ENCODE measurements around the gene CNN1. TPM values are rescaled to one million over a fixed set of nuclear protein-coding genes. Genes with fewer than 3 reads are reported as not detected.

Gene CNN1
- total and polyA plus RNA-seq, 9 of the 15 experiments (the other 6 are each of a cell fraction or from before 2014, with no cell fraction given): 0.23 to 10.6 (median 5.2) TPM

DNA sequence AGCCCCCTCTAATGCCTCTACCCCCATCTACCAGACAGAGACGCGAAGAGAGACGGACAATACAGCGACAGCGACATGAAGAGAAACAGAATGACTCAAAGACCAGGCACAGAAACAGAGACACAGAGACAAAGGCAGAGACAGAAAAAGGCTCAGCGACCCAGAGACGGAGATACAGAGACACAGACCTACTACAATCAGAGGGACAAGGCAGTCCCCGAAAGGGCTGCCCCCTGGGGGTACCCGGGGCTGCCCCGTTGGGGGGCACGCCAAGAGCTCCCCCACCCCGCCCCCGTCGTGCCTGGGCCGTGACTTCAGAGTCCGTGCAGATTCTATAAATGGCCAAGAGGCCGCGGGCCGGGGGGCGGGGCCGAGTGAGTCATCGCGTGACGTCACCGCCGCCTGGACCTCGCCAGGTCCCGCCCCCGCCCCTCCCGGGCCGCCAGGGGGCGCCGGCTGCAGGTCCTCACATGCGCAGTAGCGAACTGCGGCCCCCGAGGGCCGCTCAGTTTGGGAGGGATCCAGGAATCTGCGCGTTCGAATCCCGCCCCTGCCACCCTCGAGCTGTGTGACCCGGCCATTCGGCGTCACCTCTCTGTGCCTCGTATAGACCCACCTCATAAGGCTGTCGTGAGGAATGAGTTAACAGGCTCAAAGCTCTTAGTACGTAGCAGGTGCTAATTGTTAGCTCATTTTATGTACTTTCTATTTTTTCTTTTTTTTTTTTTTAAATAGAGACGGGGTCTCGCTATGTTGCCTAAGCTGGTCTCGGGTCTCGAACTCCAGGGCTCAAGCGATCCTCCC is 2.7 kb upstream of the CNN1 start (continued):
- TF ChIP-seq, protein P1, sequence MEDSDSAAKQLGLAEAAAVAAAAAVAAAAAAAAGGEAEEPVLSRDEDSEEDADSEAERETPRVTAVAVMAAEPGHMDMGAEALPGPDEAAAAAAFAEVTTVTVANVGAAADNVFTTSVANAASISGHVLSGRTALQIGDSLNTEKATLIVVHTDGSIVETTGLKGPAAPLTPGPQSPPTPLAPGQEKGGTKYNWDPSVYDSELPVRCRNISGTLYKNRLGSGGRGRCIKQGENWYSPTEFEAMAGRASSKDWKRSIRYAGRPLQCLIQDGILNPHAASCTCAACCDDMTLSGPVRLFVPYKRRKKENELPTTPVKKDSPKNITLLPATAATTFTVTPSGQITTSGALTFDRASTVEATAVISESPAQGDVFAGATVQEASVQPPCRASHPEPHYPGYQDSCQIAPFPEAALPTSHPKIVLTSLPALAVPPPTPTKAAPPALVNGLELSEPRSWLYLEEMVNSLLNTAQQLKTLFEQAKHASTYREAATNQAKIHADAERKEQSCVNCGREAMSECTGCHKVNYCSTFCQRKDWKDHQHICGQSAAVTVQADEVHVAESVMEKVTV (CRISPR knock-in tag; IDR thresholded peaks at IDR 0.05): peak; percentile 50; the same call in 1 of the 2 replicates
- TF ChIP-seq RFX5 (IDR thresholded peaks at IDR 0.05; ENCODE audit: low read depth, low read length): peak; percentile 67; the same call in 1 of the 2 replicates
- no peak for TF ChIP-seq SMAD2 (IDR thresholded peaks at IDR 0.05; ENCODE audit: low read depth, low read length)
- no peak for TF ChIP-seq SRSF1 (IDR thresholded peaks at IDR 0.05; ENCODE audit: low read depth, low read length)
- TF ChIP-seq, protein P2, sequence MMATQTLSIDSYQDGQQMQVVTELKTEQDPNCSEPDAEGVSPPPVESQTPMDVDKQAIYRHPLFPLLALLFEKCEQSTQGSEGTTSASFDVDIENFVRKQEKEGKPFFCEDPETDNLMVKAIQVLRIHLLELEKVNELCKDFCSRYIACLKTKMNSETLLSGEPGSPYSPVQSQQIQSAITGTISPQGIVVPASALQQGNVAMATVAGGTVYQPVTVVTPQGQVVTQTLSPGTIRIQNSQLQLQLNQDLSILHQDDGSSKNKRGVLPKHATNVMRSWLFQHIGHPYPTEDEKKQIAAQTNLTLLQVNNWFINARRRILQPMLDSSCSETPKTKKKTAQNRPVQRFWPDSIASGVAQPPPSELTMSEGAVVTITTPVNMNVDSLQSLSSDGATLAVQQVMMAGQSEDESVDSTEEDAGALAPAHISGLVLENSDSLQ (IDR thresholded peaks at IDR 0.05): peak; percentile 46; the same call in 1 of the 2 replicates
- TF ChIP-seq, protein P3, sequence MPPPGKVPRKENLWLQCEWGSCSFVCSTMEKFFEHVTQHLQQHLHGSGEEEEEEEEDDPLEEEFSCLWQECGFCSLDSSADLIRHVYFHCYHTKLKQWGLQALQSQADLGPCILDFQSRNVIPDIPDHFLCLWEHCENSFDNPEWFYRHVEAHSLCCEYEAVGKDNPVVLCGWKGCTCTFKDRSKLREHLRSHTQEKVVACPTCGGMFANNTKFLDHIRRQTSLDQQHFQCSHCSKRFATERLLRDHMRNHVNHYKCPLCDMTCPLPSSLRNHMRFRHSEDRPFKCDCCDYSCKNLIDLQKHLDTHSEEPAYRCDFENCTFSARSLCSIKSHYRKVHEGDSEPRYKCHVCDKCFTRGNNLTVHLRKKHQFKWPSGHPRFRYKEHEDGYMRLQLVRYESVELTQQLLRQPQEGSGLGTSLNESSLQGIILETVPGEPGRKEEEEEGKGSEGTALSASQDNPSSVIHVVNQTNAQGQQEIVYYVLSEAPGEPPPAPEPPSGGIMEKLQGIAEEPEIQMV (tag; conservative IDR thresholded peaks at IDR 0.05; ENCODE audit: low read depth): no peak
- TF ChIP-seq ZNF445 (CRISPR knock-in tag; IDR thresholded peaks at IDR 0.05; ENCODE audit: low read depth): no peak
- TF ChIP-seq RFX1 (IDR thresholded peaks at IDR 0.05): no peak
- TF ChIP-seq, protein P4, sequence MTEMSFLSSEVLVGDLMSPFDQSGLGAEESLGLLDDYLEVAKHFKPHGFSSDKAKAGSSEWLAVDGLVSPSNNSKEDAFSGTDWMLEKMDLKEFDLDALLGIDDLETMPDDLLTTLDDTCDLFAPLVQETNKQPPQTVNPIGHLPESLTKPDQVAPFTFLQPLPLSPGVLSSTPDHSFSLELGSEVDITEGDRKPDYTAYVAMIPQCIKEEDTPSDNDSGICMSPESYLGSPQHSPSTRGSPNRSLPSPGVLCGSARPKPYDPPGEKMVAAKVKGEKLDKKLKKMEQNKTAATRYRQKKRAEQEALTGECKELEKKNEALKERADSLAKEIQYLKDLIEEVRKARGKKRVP (CRISPR knock-in tag; IDR thresholded peaks at IDR 0.05): 0 out of 2 replicates have a peak, but pooled peaks have one; percentile 15
- TF ChIP-seq ZNF217 (CRISPR knock-in tag; IDR thresholded peaks at IDR 0.05): no peak
- peak; percentile 55 for TF ChIP-seq POLR2B (IDR thresholded peaks at IDR 0.05; ENCODE audit: low read depth, partially characterized antibody)
- TF ChIP-seq TAL1 (IDR thresholded peaks at IDR 0.05): no peak
- TF ChIP-seq, protein P5, sequence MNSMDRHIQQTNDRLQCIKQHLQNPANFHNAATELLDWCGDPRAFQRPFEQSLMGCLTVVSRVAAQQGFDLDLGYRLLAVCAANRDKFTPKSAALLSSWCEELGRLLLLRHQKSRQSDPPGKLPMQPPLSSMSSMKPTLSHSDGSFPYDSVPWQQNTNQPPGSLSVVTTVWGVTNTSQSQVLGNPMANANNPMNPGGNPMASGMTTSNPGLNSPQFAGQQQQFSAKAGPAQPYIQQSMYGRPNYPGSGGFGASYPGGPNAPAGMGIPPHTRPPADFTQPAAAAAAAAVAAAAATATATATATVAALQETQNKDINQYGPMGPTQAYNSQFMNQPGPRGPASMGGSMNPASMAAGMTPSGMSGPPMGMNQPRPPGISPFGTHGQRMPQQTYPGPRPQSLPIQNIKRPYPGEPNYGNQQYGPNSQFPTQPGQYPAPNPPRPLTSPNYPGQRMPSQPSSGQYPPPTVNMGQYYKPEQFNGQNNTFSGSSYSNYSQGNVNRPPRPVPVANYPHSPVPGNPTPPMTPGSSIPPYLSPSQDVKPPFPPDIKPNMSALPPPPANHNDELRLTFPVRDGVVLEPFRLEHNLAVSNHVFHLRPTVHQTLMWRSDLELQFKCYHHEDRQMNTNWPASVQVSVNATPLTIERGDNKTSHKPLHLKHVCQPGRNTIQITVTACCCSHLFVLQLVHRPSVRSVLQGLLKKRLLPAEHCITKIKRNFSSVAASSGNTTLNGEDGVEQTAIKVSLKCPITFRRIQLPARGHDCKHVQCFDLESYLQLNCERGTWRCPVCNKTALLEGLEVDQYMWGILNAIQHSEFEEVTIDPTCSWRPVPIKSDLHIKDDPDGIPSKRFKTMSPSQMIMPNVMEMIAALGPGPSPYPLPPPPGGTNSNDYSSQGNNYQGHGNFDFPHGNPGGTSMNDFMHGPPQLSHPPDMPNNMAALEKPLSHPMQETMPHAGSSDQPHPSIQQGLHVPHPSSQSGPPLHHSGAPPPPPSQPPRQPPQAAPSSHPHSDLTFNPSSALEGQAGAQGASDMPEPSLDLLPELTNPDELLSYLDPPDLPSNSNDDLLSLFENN (IDR thresholded peaks at IDR 0.05; ENCODE audit: low read depth in 2 of 2, low read length in 2 of 2): peak in 1 of 2 experiments; percentile 23; a peak in 1 of 4 replicates
- TF ChIP-seq SRF (CRISPR knock-in tag; IDR thresholded peaks at IDR 0.05): peak in 1 of 2 experiments; percentile 89; a peak in 3 of 4 replicates
